Measurements from ENCODE around the gene TNFSF12. TPM values are rescaled to one million over a fixed set of nuclear protein-coding genes. Genes with fewer than 3 reads are reported as not detected.

Gene TNFSF12
- total and polyA plus RNA-seq, 7 donors, result 18.0 to 122 (median 60.1) TPM

DNA sequence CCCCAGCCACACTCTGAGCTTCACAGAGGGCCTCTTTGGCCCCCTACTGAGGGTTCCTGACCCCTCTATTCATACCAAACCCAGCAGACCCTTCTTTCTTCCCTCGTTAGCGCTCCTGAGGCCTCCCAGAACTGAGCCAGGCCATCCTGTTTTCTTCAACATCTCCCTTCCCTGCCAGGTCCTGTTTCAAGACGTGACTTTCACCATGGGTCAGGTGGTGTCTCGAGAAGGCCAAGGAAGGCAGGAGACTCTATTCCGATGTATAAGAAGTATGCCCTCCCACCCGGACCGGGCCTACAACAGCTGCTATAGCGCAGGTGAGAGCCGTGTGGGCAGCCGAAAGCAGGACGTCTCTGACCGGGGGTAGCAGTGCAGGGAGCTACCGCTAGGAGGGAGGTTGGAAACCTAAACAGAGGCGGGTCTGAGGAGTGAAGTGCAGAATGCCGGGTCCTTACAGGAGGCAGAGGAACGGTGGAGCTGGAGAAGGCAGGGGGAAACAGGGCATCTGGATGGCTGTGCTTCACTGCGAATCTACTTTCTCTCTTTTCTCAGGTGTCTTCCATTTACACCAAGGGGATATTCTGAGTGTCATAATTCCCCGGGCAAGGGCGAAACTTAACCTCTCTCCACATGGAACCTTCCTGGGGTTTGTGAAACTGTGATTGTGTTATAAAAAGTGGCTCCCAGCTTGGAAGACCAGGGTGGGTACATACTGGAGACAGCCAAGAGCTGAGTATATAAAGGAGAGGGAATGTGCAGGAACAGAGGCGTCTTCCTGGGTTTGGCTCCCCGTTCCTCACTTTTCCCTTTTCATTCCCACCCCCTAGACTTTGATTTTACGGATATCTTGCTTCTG is 11.5 kb downstream of the TNFSF12 start:
- H3K4me1 ChIP-seq, result peaks cover 0 to 70% (median 64%) of the 10 kb centered on the region in 4 donors
- H3K27ac ChIP-seq, result peak overlapping the region; percentile 89 to 98 (median 97)
- TF ChIP-seq POLR2AphosphoS5 (IDR thresholded peaks at IDR 0.05), result peak in 1 of 4 donors; percentile 5
- TF ChIP-seq POLR2A (IDR thresholded peaks at IDR 0.05), result no peak
- no peak for TF ChIP-seq EP300 (IDR thresholded peaks at IDR 0.05)
- TF ChIP-seq, protein P1, sequence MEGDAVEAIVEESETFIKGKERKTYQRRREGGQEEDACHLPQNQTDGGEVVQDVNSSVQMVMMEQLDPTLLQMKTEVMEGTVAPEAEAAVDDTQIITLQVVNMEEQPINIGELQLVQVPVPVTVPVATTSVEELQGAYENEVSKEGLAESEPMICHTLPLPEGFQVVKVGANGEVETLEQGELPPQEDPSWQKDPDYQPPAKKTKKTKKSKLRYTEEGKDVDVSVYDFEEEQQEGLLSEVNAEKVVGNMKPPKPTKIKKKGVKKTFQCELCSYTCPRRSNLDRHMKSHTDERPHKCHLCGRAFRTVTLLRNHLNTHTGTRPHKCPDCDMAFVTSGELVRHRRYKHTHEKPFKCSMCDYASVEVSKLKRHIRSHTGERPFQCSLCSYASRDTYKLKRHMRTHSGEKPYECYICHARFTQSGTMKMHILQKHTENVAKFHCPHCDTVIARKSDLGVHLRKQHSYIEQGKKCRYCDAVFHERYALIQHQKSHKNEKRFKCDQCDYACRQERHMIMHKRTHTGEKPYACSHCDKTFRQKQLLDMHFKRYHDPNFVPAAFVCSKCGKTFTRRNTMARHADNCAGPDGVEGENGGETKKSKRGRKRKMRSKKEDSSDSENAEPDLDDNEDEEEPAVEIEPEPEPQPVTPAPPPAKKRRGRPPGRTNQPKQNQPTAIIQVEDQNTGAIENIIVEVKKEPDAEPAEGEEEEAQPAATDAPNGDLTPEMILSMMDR (IDR thresholded peaks at IDR 0.05), result peak; percentile 43 to 86 (median 70)
- intact Hi-C loops (cut with DNase I), result loop anchor here (1.0 to 10.0 kb wide), 8 partner anchors 46 to 306 kb away; partner anchors contain the start of genes CTDNEP1, ELP5, FXR2 and NEURL4
- DNase-seq, result peak; percentile 86
- peak overlapping the region in 3 of 4 donors; percentile 73 to 97 (median 94) for H3K4me3 ChIP-seq
- H3K36me3 ChIP-seq, result peaks cover 5 to 22% (median 20%) of the 10 kb centered on the region in 4 donors
- whole genome bisulfite sequencing, 2 donors, result 14 to 34% methylated on average over 22 of the region's 22 CpGs
- H3K9me3 ChIP-seq, result no peaks in the 10 kb centered on the region
- H3K27me3 ChIP-seq, result no peaks in the 10 kb centered on the region

DNA sequence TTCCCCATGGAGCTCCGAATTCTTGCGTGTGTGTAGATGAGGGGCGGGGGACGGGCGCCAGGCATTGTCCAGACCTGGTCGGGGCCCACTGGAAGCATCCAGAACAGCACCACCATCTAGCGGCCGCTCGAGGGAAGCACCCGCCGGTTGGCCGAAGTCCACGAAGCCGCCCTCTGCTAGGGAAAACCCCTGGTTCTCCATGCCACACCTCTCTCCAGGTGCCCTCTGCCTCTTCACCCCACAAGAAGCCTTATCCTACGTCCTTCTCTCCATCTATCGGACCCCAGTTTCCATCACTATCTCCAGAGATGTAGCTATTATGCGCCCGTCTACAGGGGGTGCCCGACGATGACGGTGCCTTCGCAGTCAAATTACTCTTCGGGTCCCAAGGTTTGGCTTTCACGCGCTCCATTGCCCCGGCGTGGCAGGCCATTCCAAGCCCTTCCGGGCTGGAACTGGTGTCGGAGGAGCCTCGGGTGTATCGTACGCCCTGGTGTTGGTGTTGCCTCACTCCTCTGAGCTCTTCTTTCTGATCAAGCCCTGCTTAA is 12.2 kb downstream of the TNFSF12 start:
- Histone ChIP-seq H3K27me3 (no peaks in the 10 kb centered on the region), H3K4me1 (peaks cover 0 to 70% (median 64%) of the 10 kb centered on the region in 4 donors), H3K9me3 (no peaks in the 10 kb centered on the region), H3K4me3 (peak overlapping the region; percentile 73 to 97 (median 86)), H3K27ac (peak overlapping the region; percentile 89 to 98 (median 97)), H3K36me3 (peaks cover 12 to 29% (median 27%) of the 10 kb centered on the region in 4 donors)
- DNase-seq, result peak; percentile 98
- 0 to 1% methylated on average over 32 of the region's 32 CpGs for WGBS, 2 donors
- peak in 3 of 4 donors; percentile 43 to 58 (median 56) for TF ChIP-seq POLR2AphosphoS5 (IDR thresholded peaks at IDR 0.05)
- TF ChIP-seq, protein P1 (IDR thresholded peaks at IDR 0.05), result peak; percentile 86 to 96 (median 89)
- TF ChIP-seq EP300 (IDR thresholded peaks at IDR 0.05), result no peak
- intact Hi-C loops (cut with DNase I), result loop anchor here (1.0 to 10.0 kb wide), 8 partner anchors 47 to 306 kb away; partner anchors contain the start of genes CTDNEP1, ELP5, FXR2 and NEURL4

DNA sequence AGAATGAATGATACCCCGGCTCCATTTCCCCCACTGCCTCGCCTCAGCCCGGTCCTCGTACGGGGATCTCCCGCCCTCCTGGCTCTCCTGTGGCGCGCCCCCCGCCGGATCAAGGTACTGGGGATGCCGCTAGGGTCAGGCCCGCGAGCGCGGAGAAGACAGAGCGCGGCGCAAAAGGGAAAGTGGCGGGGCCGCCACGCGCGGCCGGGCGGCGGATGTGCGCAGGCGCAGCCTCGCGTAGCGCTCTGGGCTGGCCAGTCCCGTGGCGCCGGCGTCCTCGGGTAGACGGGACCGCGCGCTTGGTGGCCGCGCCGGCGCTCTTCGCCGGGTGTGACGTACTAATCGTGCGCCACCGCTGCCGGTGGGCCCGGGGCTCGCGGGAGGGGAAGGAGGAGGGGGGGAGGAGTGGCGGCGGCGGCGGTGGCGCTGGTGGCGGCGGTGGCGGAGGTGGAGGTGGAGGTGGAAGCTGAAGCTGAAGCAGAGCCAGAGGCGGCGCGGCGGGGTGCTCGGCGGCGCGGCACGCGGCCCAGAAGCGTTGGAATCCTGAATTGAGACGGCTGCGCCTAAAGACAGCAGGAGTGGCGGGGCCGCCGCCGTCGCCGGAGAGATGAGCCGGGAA is 12.8 kb downstream of the TNFSF12 start, which contains the start of gene SENP3:
SENP3 (plus strand) TSS at position 331 of the 619 bp plus-strand sequence. CDS start 1,158 bp downstream, outside the sequence.
- intact Hi-C loops (cut with DNase I), result loop anchor here (1.0 to 10.0 kb wide), 8 partner anchors 47 to 307 kb away; partner anchors contain the start of genes CTDNEP1, ELP5, FXR2 and NEURL4
- Histone ChIP-seq H3K4me1 (peaks cover 0 to 70% (median 64%) of the 10 kb centered on the region in 4 donors), H3K9me3 (no peaks in the 10 kb centered on the region), H3K27ac (peak within 1 kb of the TSS; percentile 89 to 98 (median 97)), H3K4me3 (peak within 1 kb of the TSS; percentile 73 to 97 (median 86)), H3K36me3 (peaks cover 13 to 35% (median 30%) of the 10 kb centered on the region in 4 donors), H3K27me3 (no peaks in the 10 kb centered on the region)
- DNase-seq, result peak; percentile 96
- WGBS, 2 donors, result 1% methylated on average over 82 of the region's 82 CpGs
- TF ChIP-seq POLR2A (IDR thresholded peaks at IDR 0.05), result peak; percentile 21 to 38
- TF ChIP-seq POLR2AphosphoS5 (IDR thresholded peaks at IDR 0.05), result peak; percentile 63 to 87 (median 82)
- TF ChIP-seq, protein P1 (IDR thresholded peaks at IDR 0.05), result no peak
- no peak for TF ChIP-seq EP300 (IDR thresholded peaks at IDR 0.05)

DNA sequence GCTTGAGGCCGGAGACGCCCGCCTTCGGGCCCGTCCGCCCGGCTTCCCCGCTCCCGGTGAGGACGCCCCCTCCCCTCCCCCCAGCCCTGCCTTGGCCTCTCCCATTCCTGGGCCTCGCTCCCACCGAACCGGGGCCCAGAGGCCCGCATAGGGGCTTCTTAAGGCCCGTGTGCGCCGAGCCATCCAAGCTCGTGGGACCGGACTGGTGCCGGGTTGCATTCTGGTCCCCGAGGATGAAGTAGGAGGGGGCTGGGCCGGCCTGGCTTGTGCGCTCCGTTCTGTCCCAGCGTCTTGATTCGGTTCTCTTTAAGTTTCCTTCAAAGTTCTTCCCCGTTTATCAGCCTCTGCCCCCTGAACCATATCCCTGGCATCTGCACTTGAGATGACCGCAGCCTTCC is 13.3 kb downstream of the TNFSF12 start:
- TF ChIP-seq POLR2AphosphoS5 (IDR thresholded peaks at IDR 0.05), result no peak
- no peak for TF ChIP-seq EP300 (IDR thresholded peaks at IDR 0.05)
- TF ChIP-seq, protein P1 (IDR thresholded peaks at IDR 0.05), result no peak
- TF ChIP-seq POLR2A (IDR thresholded peaks at IDR 0.05), result no peak
- peaks cover 0 to 66% (median 61%) of the 10 kb centered on the region in 4 donors for H3K4me1 ChIP-seq
- intact Hi-C loops (cut with DNase I), result loop anchor here (5.0 to 10.0 kb wide), 2 partner anchors 180 to 307 kb away; partner anchors contain the start of genes CTDNEP1, ELP5 and TNK1
- 1% methylated on average over 28 of the region's 28 CpGs for WGBS, 2 donors
- peaks cover 13 to 40% (median 35%) of the 10 kb centered on the region in 4 donors for H3K36me3 ChIP-seq
- H3K27me3 ChIP-seq, result no peaks in the 10 kb centered on the region
- no peak for DNase-seq
- H3K27ac ChIP-seq, result peak overlapping the region; percentile 89 to 98 (median 97)
- no peaks in the 10 kb centered on the region for H3K9me3 ChIP-seq
- peak overlapping the region; percentile 73 to 97 (median 86) for H3K4me3 ChIP-seq

Data from sigmoid colon (tissue), 7 donors.